Measurements from ENCODE around the gene SIN3A. TPM values are rescaled to one million over a fixed set of nuclear protein-coding genes. Genes with fewer than 3 reads are reported as not detected.

Gene SIN3A
- total and polyA plus RNA-seq, 10 donors: 8.2 to 90.2 (median 79.7) TPM

DNA sequence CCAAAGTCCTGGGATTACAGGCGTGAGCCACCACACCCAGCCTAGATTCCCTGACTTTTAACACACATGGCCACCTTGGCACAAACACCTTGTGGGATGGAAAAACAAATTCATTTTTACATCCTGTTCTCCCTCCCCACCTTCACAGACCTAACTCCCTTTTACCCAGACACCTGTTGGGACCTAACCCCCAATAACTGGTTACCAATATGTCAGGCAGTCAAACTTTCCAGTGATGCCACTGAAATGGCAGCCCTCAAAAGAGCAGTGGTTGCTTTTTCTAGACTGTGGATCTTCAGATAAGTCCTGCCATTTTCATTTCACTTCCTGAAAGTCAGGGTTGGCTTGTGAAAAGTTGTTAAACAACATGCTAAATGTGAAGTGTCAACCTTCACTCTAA is 34.9 kb downstream of the SIN3A start:
- 88 to 100% (median 98%) methylated on average over 1 of the region's 1 CpG for WGBS, 5 donors
- TF ChIP-seq POLR2A (IDR thresholded peaks at IDR 0.05) (no peak), POLR2AphosphoS5 (IDR thresholded peaks at IDR 0.05) (no peak)
- TF ChIP-seq, protein P1, sequence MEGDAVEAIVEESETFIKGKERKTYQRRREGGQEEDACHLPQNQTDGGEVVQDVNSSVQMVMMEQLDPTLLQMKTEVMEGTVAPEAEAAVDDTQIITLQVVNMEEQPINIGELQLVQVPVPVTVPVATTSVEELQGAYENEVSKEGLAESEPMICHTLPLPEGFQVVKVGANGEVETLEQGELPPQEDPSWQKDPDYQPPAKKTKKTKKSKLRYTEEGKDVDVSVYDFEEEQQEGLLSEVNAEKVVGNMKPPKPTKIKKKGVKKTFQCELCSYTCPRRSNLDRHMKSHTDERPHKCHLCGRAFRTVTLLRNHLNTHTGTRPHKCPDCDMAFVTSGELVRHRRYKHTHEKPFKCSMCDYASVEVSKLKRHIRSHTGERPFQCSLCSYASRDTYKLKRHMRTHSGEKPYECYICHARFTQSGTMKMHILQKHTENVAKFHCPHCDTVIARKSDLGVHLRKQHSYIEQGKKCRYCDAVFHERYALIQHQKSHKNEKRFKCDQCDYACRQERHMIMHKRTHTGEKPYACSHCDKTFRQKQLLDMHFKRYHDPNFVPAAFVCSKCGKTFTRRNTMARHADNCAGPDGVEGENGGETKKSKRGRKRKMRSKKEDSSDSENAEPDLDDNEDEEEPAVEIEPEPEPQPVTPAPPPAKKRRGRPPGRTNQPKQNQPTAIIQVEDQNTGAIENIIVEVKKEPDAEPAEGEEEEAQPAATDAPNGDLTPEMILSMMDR (IDR thresholded peaks at IDR 0.05 in 8 of 11, conservative IDR thresholded peaks at IDR 0.05 in 3 of 11): no peak
- intact Hi-C loops (cut with DNase I; ENCODE audit: low total_unique reads): no loop called here
- DNase-seq: no peak
- Histone ChIP-seq H3K36me3 (peaks cover 9 to 89% (median 46%) of the 10 kb centered on the region in 6 donors), H3K27me3 (replicated peaks in 1 of 7) (no peaks in the 10 kb centered on the region), H3K4me3 (no peak overlapping the region), H3K9me3 (no peaks in the 10 kb centered on the region), H3K4me1 (peaks cover 0 to 13% (median 0%) of the 10 kb centered on the region in 6 donors), H3K27ac (peak overlapping the region in 1 of 8 donors; percentile 29)

DNA sequence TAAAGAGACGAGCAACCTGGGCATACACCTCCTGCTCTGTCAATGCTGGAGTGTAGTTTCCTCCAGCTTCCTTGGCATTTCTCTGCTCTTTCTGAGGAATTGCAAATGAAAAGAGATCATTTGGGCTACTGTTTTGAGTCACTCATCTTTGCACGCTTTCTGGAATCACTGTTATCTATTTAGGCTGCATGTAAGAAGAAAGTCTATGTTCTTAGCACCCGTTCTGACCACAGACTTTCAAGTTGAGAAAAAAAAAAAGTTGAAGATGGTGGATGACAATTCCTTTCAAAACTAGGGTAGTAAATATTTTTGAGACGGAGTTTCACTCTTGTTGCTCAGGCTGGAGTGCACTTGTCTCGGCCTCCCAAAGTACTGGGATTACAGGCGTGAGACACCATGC is 41.3 kb downstream of the SIN3A start:
- H3K9me3 ChIP-seq: no peaks in the 10 kb centered on the region
- intact Hi-C loops (cut with DNase I; ENCODE audit: low total_unique reads): no loop called here
- no peak overlapping the region for H3K4me3 ChIP-seq
- H3K36me3 ChIP-seq: peaks cover 15 to 100% (median 86%) of the 10 kb centered on the region in 6 donors
- TF ChIP-seq POLR2A (IDR thresholded peaks at IDR 0.05) (no peak), POLR2AphosphoS5 (IDR thresholded peaks at IDR 0.05) (no peak)
- TF ChIP-seq, protein P1 (IDR thresholded peaks at IDR 0.05 in 8 of 11, conservative IDR thresholded peaks at IDR 0.05 in 3 of 11): no peak
- WGBS, 5 donors: 76 to 91% (median 85%) methylated on average over 6 of the region's 6 CpGs
- H3K27ac ChIP-seq: no peak overlapping the region
- DNase-seq: no peak
- no peaks in the 10 kb centered on the region for H3K27me3 ChIP-seq (replicated peaks in 1 of 7)
- no peaks in the 10 kb centered on the region for H3K4me1 ChIP-seq

DNA sequence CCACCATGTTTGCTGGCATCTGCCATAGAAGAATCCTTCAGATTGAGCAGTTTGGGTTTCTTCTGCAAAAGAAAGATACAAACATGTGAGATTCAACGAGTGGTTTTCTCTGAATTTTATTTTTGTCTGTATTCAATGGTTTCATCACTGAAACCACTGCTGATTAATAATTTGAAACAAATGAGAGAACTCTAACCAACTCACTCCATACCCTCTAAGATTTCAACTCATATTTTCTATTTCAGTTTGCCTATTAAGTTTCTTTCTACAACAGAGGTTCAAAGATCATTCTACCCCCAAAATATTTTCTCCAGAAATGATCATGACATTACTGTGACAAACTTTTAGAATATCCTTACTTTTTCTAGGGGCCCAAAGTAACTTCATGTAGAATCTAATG is 44.4 kb downstream of the SIN3A start:
- no peaks in the 10 kb centered on the region for H3K27me3 ChIP-seq (replicated peaks in 1 of 7)
- peaks cover 11 to 100% (median 96%) of the 10 kb centered on the region in 6 donors for H3K36me3 ChIP-seq
- H3K27ac ChIP-seq: no peak overlapping the region
- WGBS, 5 donors: 66 to 88% (median 73%) methylated on average over 1 of the region's 1 CpG
- DNase-seq: no peak
- TF ChIP-seq, protein P1 (IDR thresholded peaks at IDR 0.05 in 8 of 11, conservative IDR thresholded peaks at IDR 0.05 in 3 of 11): no peak
- TF ChIP-seq POLR2A (IDR thresholded peaks at IDR 0.05) (no peak), POLR2AphosphoS5 (IDR thresholded peaks at IDR 0.05) (no peak)
- no peak overlapping the region for H3K4me3 ChIP-seq
- intact Hi-C loops (cut with DNase I; ENCODE audit: low total_unique reads): no loop called here
- no peaks in the 10 kb centered on the region for H3K4me1 ChIP-seq
- no peaks in the 10 kb centered on the region for H3K9me3 ChIP-seq

GRCh38 chr15:75403892-75404291 is 47.6 kb downstream of the SIN3A start:
- Histone ChIP-seq H3K9me3 (no peaks in the 10 kb centered on the region), H3K4me1 (no peaks in the 10 kb centered on the region), H3K36me3 (peaks cover 2 to 100% (median 95%) of the 10 kb centered on the region in 6 donors), H3K27ac (no peak overlapping the region), H3K27me3 (replicated peaks in 1 of 7) (no peaks in the 10 kb centered on the region), H3K4me3 (no peak overlapping the region)
- DNase-seq: no peak
- TF ChIP-seq, protein P1 (IDR thresholded peaks at IDR 0.05 in 8 of 11, conservative IDR thresholded peaks at IDR 0.05 in 3 of 11): no peak
- TF ChIP-seq POLR2AphosphoS5 (IDR thresholded peaks at IDR 0.05) (no peak), POLR2A (IDR thresholded peaks at IDR 0.05) (no peak)
- intact Hi-C loops (cut with DNase I; ENCODE audit: low total_unique reads): no loop called here
- WGBS, 5 donors: 85 to 97% (median 92%) methylated on average over 2 of the region's 2 CpGs

Measured in spleen (tissue), 11 donors.